GM20431 (cell line): ENCODE results near the gene UCN3.

Experiments
- in situ Hi-C: fragments of 300-500 bp; cut with MseI, MboI; formaldehyde crosslinking; loops from one replicate; pipeline ENCODE4 v1.15.0; 2020; ENCODE audit warnings: low sequenced_read_pairs; ENCODE audit not compliant: unreplicated experiment

Gene UCN3, protein sequence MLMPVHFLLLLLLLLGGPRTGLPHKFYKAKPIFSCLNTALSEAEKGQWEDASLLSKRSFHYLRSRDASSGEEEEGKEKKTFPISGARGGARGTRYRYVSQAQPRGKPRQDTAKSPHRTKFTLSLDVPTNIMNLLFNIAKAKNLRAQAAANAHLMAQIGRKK

DNA sequence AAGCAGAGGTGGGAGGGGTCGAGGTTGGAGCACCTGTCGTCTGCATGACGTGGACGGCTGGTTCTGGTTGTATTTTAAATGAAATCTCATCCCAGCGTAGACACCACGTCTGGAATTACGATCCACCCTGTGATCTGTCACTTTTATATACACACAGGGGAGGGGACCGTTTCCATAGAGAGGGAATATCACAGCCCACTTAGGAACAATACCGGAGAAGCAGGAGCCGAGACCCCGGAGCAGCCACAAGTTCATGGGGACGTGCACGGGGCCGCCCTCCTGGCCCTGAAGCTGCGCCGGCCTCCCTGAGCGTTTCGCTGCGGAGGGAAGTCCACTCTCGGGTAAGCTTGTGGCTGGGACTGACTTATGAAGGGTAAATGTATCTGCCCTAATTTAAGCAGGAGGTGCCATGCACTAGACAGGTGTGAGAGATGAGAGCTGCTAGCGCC is at the start of gene UCN3:
TSS of gene UCN3 (plus strand) at position 77 of the 449 bp plus-strand sequence. CDS start 8,755 bp downstream, outside the sequence.
- in situ Hi-C loops, result no loop called here

DNA sequence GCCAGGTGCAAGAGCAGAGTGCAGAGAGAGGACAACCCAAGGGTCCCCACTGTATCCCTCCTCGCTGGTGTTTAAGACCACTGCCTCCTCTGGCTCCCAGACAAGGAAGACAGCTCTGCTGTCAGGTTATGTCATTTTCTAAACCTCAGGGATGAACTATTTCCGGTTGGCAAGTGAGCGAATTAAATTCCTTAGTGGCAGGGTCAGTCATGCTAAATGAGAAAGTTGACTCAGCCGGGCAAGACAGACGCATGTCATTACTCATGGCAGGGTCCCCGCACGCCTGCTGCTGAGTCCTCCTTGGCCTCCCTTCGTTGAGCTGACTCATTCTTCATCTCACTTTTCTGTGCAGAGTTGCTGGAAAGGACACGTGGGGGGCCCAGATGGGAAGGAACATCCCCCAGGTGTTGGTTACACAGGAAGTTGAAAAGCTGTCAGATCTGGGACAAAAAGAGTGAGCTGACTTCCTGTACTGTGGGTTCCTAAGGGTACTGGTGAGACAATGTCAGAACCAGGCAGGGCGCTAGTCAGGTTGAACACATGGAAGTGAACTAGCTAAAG is 47.1 kb upstream of the UCN3 start:
- in situ Hi-C loops, result no loop called here

DNA sequence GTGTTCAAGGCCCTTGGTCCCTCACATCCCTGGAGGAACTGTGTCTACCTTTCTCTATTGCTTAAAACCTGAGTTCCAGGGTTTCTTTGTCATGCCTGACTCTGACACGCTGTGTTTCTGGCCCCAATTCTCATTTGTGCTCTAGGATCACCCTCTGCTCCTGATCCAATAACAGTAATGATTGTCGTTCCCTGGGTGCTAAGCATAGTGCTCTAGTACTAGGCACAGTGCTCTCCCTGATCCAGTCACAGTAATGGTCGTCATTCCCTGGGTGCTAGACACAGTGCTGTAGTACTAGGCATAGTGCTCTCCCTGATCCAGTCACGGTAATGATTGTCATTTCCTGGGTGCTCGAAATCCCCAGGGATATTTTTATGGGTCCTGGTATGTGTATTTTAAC is 46.6 kb upstream of the UCN3 start:
- in situ Hi-C loops, result no loop called here

DNA sequence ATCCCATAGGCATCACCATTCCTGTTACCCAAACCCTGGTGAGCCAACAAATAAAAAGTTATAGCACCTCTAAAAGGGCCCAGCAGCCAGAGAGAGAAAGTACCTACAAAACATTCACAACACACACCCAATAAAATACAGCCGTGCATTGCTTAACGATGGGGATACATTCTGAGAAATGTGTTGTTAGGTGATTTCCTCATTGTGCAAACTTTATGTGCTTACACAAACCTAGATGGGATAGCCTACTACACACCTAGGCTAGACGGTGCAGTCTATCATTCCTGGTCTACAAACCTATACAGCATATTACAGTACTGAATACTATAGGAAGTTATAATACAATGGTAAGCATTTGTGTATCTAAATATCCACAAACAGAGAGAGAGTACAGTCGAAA is 44.9 kb upstream of the UCN3 start:
- in situ Hi-C loops, result no loop called here

DNA sequence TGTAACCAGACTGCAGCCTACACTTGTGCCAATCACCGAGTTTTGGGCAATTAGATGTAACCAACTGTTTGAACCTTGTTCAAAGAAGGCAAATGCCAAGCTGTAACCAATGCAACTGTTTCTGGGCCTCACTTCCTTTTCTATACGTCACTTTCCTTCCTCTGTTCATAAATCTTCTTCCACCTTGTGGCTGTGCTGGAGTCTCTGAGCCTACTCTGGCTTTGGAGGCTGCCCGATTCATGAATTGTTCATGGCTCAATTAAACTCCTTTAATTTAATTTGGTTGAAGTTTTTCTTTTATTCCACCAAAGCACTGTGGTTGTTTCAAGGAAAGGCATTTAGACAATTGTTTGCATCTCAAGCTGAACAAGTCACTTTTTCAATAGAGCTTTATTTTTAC is 43.5 kb upstream of the UCN3 start:
- in situ Hi-C loops, result no loop called here

DNA sequence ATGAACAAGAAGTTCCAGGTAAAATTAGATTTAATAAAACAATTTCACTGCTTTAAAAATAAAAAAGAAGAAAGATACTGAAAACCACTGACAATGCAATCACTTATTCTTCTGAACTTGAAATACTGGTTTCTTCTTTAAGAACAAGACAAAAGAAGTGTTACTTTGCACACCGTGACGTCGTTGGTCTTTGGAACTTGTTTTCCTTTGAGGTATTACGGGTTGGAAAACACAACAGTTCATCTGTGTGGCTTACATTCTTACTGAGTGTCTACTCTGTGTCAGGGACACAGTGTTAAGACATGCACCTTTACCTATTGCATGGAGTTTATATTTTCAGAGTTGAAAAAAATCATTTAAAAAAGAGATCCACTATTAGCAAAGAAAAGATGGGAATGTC is 41.3 kb upstream of the UCN3 start:
- in situ Hi-C loops, result no loop called here

DNA sequence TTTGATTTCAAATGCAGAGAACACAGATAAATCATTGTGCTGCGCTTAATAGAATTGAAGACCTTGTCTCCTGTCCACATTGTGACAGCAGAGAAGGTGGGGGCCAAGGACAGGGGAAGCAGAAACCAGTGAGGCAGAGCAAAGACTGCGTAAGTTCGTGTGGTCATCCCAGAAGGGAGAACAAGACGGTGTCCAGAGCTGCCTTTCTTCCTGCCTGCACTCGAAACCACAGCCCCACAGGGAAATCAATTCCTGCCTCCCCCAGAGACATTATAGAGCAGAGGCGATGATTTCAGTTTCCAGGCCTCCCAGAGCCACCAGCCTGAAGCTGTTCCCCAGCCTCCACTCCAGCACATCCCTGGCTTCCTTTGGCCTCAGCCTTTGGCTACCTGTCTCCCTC is 39.7 kb upstream of the UCN3 start:
- in situ Hi-C loops, result no loop called here

DNA sequence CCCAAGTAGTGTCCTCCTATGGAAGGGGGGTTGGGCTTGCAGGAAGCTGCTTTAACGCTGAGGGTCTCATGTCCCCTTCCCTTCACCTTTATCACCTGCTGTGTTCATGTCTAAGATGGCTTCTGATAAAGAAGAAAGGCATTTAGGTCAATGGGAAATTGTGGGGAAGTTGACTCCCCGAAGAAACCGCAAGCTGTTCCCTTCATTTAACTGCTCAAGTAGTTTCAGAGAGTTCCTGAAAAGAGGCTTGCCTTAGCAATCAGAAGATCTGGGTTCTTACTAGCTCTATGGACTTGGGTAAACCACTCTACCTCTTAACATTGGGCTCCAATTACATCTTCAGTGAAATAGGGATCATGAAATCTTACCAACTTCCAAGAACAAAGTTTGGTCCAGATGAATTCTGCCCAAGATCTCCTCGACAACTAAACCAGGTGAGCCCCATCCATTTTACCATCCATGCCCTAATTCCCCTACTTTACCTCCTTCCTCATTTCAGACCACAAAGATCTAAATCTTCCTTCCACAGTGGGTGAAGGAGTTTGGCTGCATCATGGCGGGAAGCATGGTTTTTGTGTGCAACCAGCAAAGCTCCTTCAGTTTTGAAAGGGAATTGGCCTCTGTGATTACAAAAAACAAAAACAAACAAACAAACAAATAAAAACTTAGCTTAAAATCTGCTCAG is 30.4 kb upstream of the UCN3 start:
- in situ Hi-C loops, result no loop called here

DNA sequence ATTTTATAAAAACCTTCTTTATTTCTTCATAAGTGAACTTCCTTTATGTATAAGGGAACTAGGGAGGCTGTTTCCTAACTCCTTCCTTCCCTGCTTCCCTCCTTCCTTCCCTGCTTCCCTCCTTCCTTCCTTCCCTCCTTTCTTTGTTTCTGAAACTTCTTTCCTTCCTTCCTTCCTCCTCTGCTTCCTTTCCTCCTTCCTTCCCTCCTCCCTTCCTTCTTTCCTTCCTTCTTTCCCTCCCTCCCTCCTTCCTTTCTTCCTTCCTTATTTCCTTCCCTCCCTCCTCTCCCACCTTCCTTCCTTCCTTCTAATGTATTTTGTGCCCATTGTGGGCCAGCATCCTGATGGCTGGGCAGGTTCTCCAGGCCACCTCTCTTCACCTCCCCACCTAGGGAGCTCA is 26.8 kb upstream of the UCN3 start:
- in situ Hi-C loops, result no loop called here

DNA sequence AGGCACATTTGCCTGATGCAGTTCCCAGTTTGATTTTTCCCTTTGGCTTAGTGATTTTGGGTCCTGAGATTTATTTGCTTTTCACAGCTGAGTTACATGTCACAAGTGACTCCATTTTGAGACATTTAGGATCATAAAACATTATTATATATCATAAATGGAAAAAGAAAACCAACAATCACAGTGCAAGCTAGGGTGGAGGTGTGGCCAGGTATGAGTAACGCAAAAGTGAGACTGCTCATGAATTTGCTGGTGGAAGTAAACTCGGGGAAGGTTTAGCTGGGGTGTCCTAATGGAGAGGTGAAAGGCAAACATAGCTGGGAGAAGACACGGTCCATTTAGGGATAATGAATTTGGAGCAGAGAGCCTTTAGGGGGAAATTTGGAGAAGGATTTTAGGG is 21.7 kb upstream of the UCN3 start:
- in situ Hi-C loops, result no loop called here

DNA sequence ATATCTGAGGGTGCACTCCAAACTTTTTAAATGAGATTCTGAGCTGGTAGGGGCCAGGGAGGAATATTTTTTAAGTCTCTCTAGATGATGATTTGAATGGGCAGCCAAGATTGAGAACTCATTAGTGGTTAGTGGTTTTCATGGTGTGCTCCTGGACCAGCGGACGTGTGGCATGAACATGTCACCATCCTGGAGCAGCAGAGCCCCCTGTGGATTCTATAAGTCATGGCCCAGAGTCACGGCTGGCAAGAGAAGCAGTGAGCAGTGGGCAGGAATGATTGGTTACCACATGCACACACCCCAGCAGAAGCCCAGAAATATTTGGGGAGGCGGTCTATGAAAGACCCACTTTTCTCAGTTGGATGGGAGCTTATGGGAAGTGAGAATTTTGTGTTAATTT is 21.2 kb upstream of the UCN3 start:
- in situ Hi-C loops, result no loop called here

DNA sequence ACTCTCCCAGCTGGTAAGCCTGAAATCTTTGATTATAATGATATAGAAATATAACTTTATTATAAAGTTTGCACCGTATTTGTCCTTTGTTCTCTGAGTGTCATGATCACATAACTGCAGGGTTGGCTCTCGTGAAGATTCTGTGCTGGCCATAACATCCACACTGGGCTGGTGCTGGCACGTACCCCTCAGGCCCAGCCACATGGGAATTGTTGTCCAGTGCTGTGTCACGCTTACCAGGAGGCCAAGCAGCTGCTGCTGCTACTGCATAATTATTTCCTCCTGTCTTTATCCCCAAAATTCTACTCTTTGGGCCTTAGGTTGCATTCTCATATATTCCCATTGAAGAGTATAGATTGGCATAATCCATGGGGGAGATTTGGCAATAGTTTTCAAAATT is 20.8 kb upstream of the UCN3 start:
- in situ Hi-C loops, result no loop called here

DNA sequence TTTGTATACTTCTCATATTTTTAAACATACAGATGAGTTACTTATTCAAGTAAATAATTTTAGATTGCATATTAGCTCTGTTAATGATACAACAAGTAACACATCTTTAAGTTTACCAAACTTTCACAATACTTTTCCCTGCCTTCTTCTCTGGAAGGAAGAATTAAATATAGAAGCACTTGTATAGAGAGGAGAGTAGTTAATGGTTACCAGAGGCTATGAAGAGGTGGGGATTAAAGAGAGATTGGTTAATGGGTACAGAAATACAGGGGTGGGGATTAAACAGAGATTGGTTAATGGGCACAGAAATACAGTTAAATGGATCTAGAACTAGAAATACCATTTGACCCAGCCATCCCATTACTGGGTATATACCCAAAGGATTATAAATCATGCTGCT is 20.0 kb upstream of the UCN3 start:
- in situ Hi-C loops, result no loop called here

DNA sequence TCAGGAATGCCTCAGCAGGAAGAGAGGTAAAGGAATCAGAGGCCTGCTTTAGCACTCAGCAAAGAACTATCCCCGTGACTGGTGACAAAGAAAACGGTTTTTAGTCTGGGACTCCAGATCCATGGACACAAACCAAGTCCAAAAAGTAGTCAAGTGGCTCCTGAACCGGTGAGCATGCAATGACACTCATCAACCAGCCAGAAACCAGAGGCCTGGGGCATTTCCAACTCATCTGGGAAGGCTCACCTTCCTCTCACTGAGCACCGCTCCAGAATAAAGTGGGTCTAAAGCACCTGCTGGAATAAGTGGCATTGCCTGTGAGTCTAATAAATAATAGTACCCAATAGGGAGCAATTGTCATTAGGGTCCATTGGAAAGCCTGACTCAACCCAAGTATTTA is 17.9 kb upstream of the UCN3 start:
- in situ Hi-C loops, result no loop called here

DNA sequence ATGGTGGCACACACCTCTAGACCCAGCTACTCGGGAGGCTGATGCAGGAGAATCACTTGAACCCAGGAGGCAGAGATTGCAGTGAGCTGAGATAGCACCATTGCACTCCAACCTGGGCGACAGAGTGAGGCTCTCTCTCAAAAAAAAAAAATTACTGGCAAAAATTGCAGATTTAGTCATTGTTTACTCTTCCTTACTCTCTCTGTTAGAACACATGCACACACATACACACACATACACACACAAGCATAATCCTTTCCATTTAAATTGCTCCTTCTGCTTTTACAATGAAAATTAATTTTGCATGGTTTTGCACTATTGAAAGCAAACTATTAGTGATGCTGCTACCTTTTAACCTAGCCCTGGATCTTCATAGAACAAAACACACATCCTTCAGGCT is 15.4 kb upstream of the UCN3 start:
- in situ Hi-C loops, result no loop called here

DNA sequence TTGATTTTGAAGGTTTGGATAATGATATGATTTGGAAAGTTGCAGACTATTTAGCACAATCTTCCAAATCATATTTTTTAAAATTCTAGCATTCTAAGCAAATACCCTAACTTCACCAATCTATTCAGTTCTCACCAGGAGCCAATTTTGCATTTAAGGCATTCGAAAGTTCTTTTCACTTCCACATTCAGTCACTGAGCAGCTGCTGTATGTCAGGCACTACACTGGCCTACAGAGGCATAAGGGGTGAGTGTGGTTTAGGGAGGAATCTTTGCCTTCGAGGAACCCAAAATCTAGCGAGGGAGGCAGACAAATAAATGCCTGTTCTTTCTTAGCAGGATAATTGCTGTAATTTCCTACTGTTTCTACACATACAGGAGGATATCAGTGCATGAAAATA is 10.7 kb upstream of the UCN3 start:
- in situ Hi-C loops, result no loop called here

DNA sequence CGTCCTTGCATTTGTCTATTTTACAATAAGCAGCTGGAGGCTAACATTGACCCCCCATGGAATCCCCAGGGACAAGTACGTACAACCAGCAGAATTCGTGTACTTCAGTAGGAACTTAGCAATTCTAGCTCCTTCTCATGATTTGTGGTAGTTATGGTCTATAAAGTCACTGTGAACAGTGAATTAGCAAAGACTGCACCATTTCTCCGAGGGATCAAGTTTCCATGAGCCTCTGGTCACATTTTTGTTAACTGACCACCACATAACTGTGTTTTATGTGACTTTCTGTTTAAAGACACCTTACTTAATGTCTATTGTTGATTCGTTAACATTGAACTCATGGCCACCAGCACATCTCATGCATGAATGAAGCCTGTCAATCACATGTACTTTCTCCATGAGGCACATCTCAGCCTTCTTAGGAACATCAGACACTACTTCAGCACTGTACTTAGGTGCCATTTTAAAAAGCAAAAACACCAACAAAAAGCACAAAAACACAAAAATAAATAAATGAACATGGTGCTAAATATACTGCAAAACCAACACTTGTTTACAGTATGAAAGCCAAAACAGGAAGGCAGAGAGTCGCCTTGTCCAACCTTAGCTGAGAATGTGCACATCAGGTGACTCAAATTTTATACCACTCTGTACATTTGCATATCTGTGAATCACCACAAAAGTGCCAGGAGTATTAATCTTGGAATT is 9.0 kb upstream of the UCN3 start:
- in situ Hi-C loops, result no loop called here

DNA sequence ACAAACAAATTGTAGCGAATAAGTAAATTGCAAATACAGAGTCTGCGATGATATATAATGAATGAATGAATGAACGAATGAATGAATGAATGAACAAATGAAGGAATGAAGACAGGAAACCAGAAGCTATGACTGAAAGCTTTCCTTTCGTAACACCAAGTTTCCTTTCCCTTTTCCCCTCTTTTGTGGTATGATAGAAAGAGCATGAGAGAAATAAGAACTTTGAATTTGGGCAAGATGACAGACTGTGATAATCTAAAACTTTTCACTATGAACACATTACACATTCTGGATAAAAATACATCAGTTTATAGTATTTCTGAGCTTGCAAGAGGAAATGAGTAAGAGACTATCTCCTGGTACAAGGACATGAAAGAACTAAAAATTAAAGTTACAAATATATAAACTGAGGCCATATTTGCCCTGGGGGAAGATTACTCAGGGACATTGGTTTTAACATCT is 8.4 kb upstream of the UCN3 start:
- in situ Hi-C loops, result no loop called here

DNA sequence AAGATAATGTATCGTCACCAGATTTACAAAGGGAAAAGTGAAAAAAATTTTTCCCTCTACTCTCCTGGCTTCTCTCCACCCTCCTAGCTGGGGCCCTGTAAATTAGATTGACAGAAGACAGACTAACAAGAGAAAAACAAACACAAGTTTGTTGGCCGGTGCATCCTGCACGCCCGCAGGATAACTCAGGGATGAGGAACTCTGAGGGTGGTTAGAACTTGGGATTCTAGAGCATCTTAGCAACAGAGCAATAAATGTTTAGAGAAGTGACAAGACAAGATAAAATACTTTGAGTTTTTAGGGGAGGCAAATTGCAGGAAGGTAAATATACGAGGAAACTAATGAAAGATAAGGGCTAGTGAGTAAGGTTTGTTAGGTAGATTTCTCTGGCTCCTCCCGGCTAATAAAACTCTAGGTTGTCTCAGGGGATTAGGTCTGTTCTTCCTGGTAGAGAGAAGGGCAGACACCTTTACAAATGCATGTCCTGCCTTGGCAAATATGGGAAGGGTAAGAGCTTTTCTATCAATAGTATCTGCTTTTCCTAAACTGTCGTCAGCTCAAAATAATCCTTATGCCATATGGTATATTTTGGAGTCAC is 4.3 kb upstream of the UCN3 start:
- in situ Hi-C loops, result no loop called here

DNA sequence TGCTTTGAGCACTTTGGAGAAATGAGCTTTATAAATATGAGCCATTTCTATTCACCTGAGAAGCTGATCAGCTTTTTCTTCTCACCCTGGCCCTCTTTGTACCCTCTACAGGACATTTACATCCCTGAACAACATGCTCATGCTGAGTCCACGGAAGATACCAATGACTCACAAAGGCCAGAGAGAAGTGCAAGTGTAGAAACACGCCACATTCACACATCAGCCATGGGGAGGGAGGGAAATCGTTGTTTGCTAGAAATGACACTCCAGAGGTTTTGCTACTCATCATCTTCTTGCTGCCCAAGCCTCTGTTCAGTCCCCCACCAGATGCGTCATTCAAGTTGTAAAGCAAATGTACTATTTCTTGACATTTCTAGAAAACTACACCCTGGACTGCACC is 2.8 kb upstream of the UCN3 start:
- in situ Hi-C loops, result no loop called here

DNA sequence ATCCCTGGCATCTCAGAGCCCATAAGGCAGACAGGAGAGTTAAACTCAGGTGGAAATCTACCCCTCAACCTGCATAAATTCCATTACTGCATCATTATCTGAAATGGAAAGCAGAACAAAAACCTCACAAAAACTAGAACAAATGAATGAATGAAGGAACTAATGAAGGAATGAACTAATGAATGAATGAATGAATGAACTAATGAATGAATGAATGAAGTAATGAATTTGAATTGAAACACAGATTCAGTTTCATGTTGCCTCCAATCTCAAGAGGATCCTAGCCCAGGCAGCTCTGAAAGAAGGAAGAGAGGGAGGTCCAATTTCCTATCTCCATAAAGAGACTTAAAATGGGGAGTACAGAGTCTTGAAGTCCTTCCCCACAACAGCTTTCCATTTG is 1.9 kb upstream of the UCN3 start:
- in situ Hi-C loops, result no loop called here
